ENCODE data around the gene AANAT.
"Not testable (repeated sequence)": the region's sequence is repeated elsewhere in the genome, so short reads cannot be mapped to it uniquely, and the experiment has no call there.

The AANAT gene

DNA sequence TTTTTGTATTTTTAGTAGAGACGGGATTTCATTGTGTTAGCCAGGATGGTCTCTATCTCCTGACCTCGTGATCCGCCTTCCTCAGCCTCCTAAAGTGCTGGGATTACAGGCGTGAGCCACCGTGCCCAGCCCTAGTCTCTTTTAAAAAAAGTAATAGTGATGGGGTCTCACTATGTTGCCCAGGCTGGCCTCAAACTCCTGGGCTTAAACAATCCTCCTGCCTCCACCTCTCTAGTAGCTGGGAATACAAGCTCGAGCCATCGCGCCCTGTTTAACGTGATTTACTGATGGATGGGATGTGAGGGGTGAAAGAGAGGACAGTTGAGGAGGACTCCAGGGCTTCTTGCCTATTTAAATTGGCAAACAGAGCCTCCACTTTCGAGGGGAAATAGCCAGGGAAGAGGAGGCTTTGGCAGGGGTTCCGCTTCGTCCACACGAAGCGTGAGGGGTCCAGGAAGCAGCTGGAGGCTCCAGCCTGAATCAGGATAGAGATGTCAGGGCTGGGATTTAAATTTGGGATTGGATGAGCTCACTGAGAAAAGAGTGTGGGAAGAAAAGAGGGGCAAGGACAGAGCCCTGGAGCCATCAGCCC, 41.2 kb downstream of the AANAT start:
- DNase-seq: not testable (repeated sequence)

DNA sequence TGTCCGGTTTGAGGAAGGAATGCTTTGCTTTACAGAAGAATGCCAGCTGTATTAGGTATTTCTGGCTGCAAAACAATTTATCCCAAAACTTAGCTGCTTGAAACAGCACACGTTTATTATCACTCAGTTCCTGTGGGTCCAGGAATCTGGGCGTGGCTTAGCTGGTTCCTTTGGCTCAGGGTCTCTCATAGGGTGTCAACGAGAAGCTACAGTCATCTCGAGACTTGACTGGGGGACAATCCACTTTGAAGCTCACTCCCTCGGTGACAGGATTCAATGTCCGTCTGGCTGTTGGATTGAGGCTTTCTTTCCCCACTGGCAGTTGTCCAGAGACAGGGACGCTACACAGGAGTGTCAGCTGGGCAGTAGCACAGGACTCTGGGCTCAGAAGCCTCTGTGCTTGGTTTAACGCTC, 43.4 kb downstream of the AANAT start:
- DNase-seq: no peak

DNA sequence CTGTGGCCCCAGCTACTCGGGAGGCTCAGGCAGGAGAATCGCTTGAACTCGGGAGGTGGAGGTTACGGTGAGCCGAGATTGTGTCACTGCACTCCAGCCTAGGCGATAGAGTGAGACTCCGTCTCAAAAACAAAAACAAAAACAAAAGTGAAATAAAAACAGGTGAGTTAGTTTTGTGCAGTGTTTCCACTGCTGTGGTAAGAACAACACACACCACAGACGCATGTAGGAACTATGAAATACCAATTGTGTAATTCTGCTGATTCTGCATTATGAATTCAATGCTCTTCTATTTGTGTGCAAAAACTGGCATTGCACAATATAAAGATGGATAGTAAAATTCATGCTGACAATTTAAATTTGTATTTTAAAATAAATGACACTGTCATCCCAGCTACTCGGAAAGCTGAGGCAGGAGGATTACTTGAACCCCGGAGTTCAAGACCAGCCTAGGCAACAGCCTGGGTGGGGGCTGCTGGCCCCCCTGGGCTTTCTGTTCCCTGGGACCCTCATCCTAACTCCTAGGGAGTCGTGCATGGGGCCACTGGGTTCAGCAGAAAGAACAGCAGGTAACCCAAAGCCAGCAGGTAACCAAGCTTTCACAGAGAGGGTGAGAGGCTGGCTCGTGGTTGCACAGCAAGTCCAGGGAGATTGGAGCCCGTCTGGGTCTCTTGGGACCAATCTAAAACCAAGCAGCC, 44.4 kb downstream of the AANAT start:
- DNase-seq: peak in 2 of 3 donors; percentile 53 to 63

DNA sequence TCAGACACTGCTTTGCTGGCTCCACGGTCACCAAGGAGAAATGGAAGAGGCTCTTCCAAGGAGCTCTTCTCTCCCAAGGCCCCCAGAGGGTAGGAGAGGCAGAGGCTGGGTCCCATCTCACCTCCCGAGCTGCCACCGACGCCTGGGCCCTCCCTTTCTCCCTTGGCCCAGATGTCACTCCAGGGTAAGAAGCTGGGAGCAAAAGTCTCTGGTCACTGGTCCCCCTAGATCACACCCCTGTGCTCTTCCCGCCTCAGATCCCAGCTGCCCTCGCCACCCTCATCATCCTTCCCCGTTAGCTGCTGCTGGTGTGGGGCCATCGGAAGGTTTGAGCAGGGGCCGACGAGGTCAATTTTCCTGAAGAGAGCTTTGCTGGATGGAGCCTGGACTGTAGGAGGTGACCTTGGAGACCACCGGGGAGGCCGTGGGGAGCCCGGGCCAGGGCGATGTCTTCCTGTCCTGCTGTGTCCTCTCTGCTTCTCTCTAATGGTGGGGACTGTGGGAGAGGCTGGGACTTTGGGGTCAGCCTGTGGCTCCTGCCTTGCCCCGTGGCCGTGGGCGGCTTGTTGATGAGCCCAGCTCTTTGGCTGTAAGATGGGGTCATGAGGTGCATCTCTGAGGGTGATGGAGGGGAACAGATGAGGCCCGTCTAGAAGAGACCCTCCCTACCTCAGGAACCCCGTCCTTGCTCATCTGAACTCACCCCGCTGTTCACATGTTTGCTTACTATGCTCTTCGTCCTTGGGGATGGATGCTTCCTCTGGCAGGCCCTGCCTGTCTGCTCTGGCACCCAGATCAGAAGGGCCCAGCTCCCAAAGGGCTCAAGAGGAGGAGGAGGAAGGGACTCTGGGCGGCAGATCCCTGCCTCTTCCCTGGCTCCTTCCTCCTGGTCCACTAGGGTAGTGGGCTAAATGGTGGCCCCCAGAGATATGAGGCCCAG, 45.2 kb downstream of the AANAT start:
- DNase-seq: no peak

DNA sequence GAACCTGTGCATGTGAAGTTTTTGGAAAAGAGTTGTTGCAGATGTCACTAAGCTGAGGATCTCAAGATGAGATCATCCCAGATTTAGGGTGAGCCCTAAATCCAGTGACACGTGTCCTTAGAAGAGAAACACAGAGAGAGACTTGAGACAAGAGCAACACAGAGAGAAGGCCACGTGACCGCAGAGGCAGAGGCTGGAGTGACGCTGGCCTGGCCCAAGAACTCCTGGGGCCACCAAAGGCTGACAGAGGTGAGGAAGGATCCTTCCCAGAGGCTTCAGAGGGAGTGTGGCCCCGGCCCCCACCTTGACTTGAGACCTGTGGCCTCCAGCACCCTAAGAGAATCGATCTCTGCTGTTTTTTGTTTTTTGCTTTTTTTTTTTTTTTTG, 45.9 kb downstream of the AANAT start:
- DNase-seq: no peak

DNA sequence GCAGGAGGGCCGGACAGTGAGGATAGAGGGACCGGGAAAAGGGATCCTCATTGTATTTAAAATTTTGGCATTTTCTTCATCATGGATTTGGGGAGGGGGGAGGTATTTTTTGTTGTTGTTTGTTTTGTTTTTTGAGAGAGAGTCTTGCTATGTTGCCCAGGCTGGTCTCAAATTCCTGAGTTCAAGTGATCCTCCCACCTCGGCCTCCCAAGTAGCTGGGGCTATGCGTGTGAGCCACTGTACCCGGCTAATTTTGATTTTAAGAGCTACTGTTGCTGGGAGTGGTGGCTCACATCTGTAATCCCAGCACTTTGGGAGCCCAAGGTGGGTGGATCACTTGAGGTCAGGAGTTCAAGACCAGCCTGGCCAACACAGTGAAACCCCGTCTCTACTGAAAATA, 47.0 kb downstream of the AANAT start:
- not testable (repeated sequence) for DNase-seq

DNA sequence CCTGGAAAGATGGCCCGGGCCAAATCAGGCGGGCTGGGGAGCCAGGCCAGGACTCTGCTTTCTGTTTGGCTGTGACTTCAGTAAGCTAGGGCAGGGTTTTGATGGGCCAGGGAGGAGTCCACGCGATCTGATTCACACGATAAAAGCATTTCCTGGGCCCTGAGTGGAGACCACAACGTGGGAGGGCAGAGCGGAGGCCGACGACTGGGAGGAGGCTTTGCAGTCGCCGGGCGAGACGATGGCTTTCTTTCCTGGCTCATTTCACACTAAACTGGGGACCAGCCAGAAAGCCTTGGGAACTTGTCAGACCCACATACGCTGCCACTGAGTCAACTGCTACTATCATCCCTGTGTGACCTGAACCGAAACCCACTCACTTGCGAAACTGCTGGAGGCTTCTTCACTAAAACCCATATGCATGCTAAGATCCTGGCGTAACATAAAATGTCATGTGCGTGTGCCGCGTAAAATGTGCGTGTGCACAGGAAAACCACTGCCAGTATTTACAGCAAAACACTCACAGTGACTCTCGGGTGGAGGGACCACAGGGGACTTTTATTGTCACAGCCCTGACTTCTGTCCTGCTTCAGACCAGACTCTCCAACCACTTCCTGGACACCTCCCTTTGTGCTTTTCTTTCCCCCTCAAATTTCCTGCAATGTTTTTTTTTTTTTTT, 48.0 kb downstream of the AANAT start:
- DNase-seq: peak; percentile 94 to 99 (median 96)

DNA sequence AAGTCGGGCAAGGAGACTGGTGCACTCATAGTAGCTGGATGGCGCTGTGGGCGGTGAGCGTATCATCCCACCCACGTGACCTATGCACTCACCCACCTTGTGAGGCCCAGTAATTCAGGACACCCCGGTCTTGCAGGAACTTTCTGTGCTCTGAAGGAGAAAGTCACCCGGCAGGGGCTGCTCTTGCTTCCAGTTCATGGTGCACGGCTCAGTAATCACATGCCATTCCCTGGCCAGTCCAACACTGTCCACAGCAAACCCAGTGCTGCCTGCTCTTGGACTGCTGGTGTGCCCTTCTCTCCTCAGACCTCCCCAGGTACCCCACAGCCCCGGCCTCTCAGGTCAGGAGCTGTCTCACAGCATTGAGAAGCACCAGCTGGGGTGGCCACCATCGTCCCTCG, 50.2 kb downstream of the AANAT start:
- DNase-seq: peak; percentile 91 to 95 (median 95)

DNA sequence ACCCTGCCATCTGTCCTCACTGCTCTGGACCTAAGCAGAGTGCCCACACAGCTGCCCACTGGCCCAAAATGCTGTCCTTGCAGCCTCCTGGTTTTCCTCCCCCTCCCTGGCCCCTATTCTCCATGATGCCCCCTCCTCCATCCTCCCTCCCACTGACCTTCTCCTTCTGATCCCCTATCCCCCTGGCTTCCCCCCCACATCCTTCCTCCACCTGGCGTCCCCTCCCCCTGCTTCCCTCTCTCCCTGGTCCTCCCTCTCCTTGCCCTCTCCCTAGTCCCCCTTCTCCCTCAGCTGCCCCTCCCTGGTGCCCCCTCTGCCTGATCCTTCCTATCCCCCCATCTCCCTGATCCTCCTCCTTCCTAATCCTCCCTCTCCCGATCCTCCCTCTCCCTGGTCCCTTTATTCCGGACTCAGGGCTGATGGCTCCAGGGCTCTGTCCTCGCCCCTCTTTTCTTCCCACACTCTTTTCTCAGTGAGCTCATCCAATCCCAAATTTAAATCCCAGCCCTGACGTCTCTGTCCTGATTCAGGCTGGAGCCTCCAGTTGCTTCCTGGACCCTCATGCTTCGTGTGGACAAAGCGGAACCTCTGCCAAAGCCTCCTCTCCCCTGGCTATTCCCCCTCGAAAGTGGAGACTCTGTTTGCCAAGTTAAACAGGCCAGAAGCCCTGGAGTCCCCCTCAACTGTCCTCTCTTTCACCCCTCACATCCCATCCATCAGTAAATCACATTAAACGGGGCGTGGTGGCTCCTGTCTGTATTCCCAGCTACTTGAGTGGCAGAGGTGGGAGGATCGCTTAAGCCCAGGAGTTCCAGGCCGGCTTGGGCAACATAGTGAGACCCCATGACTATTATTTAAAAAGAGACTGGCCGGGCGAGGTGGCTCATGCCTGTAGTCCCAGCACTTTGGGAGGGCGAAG, 51.9 kb downstream of the AANAT start:
- DNase-seq: no peak

Measured in suppressor macrophage treated with lipopolysaccharide for 1 hour (primary cell).